Esophagus squamous epithelium (tissue), 4 donors: ENCODE results near the gene FETUB.

Experiments
- CTCF ChIP-seq, 6 experiments: fragments of 450-650 bp in 4 of 6; fragments of 200-600 bp in 2 of 6; sonication (generic) in 2 of 6; IDR thresholded peaks; one replicate each; pipeline ENCODE4 v1.5.1; 2016 to 2019; ENCODE audit warnings: antibody characterized with exemption in 6 of 6, mild to moderate bottlenecking in 4 of 6, moderate library complexity in 4 of 6
- POLR2A ChIP-seq, 4 donors: fragments of 450-650 bp; IDR thresholded peaks; one replicate each; pipeline ENCODE4 v1.6.1; 2017; ENCODE audit warnings: antibody characterized with exemption in 4 of 4, mild to moderate bottlenecking in 4 of 4, moderate library complexity in 3 of 4

GRCh38 chr3:186691676-186692075 lies 51.5 kb downstream of the FETUB start:
- TF ChIP-seq CTCF (IDR thresholded peaks at IDR 0.05) = no peak
- no peak for TF ChIP-seq POLR2A (IDR thresholded peaks at IDR 0.05)
